Stimulated activated CD4-positive, alpha-beta T cell treated with anti-CD3 and anti-CD28 coated beads, Interleukin-12 subunit alpha, Interleukin-12 subunit beta, amount 100 ng/mL, for 24 hours (primary cell): ENCODE results near the gene PNPLA4.

Experiments used
- DNase-seq, 2 experiments: peaks; one replicate each; pipeline ENCODE4 v3.0.0-alpha.2; 2020; ENCODE audit warnings: low read depth in 2 of 2

Gene PNPLA4, protein sequence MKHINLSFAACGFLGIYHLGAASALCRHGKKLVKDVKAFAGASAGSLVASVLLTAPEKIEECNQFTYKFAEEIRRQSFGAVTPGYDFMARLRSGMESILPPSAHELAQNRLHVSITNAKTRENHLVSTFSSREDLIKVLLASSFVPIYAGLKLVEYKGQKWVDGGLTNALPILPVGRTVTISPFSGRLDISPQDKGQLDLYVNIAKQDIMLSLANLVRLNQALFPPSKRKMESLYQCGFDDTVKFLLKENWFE

DNA sequence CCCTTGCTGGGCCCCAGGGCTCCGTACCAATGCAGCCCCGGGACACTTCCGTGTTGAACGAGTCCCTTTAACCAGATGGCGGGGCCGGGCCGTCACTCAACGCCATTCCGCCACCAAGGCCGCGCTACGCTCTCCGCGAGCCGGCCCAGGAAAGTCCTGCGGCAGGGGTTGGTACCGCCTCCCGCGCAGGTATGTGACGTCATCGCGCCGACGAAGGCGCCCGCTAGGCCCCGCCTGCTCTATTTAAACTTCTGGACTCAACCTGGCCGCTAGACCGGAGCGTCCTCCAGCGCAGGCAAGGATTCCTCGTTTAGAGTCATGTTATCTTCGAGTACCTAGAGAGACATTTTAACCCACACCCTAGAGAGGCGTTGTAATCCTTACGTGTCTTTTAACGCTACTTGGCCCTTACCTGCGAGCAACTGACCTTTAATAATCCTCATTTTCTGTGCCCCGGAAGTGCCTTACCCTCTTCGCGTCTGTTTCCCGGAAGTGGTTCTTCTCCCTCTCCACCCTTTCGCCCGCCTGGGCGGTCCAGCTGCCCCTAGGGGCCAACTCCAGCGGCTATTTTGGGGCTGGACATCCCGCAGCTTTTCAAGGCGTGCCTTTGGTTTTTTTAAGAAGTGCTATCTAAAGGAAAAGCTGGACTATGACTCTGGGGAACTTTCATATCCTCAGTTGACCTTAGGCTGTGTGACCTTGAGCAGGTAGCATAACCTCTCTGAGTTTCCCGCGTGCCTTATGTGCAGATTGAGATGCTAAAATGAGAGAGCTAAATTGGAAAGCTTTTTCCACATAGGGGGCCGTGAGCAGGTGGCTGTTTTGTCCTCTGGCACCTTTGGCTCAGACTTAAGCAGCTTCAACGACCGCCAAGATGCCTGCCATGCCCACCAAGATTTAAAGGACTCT lies at the start of gene PNPLA4:
TSS of gene PNPLA4 (minus strand) at position 155 of the 909 bp plus-strand sequence. CDS start 1,294 bp downstream, outside the sequence.
- DNase-seq, result peak; percentile 64 to 70

DNA sequence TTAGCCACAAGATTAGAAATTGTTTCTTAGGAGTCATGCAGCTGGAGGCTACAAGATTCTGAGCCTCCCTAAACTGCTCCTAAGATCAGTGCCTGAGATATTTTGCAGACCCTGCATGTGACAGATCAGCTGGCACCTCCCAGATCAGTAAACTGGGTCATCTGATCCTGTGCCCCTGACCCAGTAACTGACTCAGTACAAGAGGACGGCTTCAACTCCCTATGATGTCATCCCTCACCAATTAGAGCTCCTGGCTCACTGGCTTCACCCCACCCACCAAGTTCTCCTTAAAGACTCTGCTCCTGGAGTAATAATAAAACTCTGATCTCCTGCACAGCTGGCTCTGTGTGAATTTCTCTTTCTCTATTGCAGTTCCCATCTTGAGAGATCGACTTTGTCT lies 45.4 kb upstream of the PNPLA4 start:
- no peak for DNase-seq

DNA sequence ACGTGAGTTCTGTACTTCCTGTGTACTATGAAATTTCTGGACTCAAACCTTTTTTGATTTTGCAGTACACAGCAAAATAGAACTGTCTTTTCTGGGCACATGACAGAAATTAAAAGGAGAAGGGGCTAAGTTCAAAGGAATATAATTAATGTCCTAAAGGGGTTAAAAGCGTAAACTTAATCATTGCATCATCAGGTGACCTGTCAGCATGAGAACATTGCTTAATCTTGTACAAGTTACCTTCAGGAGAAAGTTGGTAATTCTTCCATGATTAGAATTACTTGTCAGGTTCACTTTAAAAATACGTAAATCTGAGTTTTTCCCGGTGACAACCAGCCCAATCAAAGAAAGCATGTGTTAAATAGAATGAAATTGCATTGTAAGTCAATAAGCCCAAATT lies 43.2 kb upstream of the PNPLA4 start:
- DNase-seq, result no peak

DNA sequence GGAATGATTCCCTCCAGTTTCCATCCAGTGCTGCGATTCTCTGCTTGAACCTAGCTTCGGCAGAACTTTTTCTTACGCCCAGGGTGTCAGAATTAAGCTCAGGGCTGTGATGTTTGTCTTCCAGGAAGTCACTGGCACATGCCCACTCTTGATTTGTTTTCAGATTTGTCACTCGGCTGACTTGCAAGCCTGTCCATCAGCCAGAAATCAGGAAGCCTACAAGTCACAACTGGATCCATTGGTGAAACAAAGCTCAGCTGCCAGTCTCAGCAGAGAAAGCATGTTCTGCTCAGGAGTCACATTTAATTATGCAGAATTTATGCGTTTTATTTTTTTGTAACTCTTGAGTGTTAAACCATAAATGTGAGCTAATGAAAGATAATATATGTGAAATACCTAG lies 38.2 kb upstream of the PNPLA4 start:
- no peak for DNase-seq

DNA sequence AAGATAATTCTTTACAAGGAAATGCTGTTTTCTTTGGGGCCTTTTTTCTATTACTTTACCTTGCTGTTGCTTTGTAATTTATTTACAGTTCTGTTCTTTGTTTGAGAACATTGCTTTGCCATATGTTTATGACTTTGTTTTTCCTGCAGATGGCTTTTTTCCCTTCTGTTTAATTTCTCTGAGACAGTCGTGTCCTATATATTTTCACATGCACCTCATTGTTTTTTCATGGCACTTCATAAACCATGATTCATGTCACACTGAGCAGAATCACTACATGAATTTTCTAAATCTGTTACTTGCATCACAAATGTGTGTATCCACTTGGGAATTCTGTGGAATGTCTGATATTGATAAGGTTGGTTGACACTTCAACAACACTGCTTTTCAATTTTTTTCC lies 33.0 kb upstream of the PNPLA4 start:
- DNase-seq, result no peak

DNA sequence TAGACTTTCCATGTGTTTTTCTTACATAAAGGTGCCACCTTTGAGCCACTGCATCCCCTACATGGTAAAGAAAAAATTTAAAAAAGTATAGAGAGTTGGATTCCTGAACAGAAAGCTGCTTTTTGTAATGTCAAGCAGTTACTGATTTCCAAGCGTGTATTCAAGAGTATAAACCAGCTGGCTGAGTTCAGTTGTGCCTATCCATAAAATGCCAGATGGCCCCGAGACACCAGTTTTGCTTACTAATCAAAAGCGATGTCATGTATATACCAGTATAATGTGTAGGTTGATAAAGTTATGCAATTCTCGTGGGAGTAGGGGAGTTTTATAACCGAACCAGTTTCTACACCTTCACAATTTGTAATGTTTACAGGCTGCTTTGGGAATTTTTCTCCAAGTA lies 26.2 kb upstream of the PNPLA4 start:
- no peak for DNase-seq

DNA sequence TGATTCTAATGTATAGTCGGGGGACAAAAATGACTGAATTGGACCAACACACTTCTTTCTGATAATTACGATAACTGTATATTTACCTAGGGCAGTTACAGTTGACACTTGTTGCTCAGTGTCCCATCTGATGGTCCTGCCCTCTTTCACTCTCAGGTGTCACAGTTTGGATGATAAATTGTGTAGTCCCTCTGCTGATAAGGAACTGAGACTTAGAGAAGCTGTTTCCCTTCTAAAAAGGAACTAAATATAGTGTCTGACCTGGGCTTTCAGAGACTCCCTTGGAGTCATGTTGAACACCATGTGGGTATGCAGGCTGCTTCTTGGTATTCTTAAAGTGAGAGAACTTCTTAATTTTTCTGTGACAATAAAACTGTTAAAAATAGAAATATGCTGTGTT lies 23.7 kb upstream of the PNPLA4 start:
- DNase-seq, result no peak

DNA sequence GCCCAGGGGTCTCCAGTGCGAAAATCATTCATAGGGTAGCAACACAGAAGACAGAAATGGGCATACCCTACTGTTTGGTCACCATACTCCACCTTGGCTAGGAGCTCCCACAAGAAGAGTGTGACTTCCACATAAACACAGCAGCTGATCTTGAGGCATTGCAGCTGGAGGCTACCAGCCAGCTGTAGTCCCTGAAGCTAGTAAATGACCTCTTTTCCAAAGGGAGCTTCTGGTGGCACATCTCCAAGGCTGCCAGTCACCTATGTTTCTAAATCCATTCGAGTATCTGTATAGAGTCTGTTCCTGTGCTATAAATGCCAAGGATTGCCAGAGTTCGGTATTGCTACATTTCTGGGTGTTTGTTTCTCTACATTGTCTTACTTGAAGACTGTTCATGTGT lies 21.3 kb upstream of the PNPLA4 start:
- DNase-seq, result no peak

DNA sequence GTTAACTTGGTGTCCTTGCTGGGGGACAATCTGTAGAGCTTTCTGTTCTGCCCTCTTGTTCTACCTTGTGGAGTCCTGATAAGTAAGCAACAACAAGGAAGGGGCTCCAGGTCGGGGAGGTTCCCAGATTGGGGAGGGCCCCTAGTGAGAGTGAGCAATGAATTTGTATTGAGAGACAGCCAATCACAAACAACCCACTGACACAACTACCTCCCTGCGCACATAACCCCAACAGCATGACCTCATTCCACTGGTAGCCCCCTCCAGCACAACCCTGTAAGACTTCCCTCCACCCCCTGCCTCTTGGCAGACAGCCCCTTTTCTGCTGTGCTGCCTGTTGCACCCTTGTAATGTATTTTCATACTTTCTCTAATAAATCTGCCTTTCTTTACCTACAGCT lies 19.7 kb upstream of the PNPLA4 start:
- no peak for DNase-seq

DNA sequence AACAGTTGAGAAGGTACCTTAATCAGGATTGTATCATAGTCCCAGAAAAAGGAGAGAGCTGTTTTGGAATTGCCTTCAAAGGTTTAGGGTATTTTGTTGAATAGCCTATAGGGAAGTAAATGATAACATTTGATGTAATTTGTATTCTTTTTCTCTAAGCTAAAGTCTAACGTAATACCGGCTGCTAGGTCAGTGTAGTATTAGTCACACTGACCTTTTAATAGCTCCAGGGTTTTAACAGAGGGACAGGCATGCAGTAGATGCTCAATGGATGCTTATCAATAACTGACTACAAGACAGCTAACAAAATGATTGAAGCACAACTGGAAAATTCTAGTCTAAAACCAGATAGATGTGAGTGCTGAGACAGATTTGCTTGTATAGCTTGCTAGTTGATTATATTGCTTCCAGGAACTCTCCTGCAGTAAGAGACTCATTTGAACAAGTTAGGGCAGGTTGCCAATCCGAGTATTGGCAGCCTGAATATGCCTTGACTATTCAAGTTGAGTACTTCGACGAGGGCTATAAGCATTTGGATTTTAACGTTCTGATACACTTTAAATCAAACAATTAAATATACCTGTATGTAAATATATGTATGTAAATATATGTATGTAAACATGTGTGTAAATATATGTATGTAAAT lies 16.5 kb upstream of the PNPLA4 start:
- no peak for DNase-seq

DNA sequence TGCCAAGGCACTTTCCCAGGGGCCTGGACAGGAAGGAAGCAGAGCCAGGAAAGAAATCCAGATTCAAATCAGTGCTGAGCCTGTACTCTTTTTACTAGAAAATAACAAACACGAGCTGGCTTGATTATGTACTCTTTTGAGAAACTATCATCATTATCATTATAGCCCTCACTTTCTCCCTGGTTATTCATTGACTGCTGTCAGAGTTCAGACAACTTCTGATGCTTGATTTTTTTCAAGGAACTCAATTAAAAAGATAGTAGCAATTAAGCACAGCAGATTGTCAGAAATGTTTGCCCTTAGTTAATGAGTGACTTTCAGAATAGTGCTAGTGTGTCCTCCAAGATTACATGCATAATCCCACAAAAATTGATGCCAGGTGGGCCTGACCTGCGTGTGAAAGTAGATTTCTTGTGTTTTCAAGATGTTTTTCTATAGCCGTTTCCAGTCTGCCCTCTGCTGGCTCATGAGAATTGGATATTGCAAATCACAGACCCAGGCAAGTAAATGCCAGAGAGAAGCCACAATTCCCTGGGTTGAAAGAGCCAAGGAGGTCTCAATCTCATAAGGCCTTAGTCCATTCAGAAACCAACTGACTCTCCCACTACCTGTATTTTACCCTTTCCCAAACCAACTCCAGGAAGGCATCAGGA lies 14.3 kb upstream of the PNPLA4 start:
- DNase-seq, result no peak

DNA sequence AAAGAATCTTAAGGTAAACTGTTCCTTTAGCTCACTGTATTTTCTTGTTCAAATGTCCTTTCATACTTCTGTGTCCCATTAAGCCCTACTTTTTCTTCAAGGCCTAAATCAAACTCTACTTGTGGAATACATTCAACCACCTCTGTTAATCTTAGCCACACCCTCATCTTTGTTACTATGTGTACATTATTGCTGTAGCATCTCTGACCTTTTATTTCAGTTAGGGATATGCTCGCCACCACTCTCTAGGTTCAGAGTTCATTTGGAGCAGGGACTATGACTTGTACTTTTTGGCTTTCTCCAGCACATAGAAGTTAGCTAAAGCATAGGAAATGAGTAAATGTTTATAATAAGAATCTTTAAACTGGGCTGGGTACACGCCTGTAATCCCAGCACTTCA lies 6.8 kb upstream of the PNPLA4 start:
- DNase-seq, result no peak

DNA sequence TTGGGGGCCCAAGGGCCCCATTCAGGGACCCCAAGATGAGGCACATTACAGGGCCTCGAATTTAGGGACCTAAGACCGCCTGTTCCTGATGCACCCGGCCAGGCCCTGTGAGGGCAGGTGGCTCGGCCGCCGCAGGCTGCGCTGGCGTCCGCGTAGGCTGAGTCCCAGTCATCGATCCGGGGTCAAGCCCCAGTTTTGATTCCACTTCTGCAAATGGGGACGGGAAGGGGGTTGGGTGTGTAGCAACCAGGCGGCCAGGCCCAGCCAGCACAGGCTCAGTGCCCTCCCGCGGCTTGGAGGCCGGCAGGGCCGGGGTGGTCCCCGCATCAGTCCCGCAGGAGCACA lies 327 bp downstream of the PNPLA4 start:
- DNase-seq, result no peak

DNA sequence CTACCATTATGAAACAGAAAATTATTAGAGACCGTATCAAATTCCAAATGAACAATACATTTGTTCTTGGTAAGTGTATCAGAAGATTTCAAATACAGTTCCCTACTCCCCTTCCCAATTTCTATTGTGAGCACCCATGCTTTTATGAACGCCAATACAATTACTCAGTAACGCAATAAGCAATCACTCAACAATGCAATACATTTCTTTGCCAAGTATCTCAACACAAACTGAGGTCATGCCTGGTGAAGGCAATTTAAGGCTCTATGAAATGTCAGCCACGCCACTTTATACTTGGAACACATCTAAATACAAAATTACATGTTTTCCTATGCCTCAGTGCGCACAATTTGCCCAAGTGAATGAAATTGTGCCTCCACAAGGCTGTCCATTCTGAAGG lies 712 bp downstream of the PNPLA4 start:
- DNase-seq, result no peak

DNA sequence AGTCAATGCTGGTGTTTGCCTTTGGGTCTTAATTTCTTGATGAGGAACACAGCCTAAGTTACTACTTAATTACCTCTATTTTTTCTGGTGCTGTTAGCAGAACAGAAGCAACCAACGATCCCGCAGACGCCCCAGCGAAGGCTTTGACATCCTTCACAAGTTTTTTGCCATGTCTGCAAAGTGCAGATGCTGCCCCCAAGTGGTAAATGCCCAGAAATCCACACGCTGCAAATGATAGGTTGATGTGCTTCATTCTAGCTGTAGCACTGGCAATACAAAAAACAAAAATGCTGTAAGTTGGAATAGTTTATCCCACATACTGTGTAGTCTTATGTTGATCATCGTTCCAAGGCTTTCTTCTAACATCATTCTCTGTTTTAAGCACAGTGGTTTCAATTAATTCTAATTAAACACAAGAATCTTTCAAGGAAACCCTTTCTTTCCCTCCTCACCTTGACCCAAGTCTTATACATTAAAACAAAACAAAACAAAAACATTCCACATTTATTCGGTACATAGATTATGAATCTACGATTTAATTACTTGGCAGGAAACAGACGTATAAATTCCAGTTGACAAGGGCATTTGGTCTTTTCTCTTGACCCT lies 1.2 kb downstream of the PNPLA4 start:
- peak; percentile 18 to 28 for DNase-seq

DNA sequence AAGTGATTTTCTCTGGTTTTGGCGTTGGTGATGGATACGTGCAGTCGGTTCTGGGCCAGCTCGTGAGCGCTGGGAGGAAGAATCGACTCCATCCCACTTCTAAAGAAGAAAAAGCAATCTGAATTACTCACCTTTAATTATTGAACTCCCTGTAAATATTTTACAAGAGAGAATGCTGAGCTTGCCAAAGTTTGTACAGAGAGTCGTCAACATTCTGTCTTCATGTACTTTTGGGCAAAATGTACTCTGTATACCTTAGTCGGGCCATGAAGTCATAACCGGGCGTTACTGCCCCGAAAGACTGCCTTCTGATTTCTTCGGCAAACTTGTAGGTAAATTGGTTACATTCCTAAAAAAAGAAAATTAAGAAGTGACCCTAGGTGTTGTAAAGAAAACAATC lies 5.5 kb downstream of the PNPLA4 start:
- no peak for DNase-seq

DNA sequence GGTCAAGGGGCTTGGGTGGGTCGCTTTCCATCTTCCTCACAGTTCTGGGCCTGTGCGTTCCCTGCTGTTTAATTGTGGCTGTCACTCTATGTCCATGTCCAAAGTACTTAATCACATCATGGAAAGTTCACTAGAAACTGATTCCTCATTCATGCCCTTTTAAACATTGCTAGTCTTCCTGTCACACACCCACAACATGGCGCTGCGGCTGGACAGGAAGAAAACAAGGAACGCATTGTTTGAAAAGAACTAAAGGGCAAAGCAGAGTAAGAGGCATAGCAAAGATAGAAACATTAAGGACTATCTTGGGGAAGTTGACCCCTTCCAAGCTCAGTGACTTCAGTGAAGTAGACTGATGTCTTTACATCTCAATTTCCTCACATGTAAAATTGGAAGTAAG lies 18.4 kb downstream of the PNPLA4 start:
- no peak for DNase-seq

DNA sequence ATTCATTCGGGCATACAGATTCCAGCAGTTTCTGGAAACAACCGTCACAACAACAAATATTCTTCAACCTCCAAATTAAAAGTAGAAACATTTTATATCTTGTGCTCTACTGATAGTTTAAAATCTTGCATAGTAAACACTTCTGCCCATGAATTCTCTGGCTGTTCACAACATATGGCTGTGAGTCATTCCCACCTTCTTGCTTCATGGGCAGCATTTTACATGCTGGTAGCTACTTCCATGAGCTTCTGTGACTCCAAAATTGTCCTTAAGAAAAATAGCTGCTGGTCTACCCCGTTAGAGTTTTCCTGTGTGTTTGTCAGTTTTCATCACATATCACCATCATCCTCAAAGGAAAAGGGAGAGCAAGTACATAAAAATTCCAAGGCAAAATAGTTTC lies 22.7 kb downstream of the PNPLA4 start:
- no peak for DNase-seq

DNA sequence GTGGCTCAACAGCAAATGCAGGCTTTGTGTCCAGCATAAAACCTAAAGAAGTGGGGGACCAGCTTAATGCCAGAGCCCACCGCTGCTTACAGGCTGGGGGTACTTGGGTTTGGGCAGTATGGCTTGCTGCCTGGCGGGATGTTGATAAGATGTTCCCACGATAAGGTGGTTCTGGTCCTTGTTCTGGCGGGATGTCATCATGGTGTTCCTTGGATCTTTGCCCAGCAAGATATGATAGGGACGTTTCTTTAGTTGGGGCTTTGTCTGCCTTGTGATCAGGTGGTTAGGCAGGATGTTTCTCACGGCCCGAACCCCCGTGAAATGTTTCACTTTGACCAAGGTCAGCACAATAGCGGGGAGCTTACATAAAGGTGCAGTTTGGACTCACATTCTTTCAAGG lies 35.3 kb downstream of the PNPLA4 start:
- no peak for DNase-seq

DNA sequence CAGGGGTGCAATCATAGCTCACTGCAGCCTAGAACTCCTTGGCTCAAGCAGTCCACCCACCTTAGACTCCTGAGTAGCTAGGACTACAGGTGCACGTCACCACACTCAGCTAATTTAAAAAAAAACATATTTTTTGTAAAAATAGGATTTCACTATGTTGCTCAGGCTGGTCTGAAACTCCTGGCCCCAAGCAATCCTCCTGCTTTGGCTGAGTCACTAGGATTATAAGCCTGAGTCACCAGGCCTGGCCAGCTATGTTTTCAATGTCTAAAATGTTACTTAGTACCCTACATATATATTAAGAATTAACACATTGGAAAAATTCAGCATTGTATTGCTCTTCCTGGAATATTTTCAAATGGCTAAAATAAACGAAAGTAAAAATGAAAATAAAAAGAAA lies 37.5 kb downstream of the PNPLA4 start:
- DNase-seq, result no peak

DNA sequence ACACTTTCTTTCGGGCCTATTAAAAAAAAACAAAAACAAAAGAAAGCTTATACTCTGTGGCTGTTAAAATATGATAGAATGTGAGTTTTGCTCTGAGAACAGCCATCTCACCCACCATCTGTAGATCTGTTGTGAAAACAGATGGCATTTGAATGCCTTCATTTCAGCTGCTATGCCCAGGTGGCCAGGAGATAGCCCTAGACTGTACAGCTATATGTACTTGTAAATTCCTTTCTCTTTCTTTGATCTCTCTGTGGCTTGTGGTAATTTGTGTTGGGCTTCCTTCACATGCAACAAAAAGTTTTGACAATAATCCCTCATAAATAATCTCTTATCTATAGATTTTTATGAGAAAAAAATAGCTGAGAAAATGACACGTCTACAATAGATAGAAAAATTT lies 38.1 kb downstream of the PNPLA4 start:
- DNase-seq, result no peak

DNA sequence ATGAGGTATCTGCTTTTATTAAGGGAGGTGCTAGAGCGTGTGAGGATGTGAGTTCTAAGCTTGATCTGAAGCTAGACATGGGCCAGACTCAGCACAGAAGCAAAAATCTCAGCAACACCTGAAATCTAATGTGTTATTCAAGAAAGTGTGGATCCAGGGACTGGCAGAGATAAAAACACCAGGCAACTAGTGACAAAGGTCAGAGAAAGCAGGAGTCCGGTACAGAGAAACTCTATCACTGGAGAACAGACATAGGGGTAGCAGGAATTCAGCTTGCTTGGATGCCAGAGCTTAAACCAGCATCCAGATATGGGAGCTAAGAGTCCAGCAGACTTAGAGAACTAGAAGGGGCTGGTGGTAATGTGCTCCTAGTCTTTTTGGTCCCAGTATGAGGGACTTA lies 50.3 kb downstream of the PNPLA4 start:
- DNase-seq, result no peak
